ENCODE data around the gene SCN9A. TPM values are rescaled to one million over a fixed set of nuclear protein-coding genes. Genes with fewer than 3 reads are reported as not detected.

The SCN9A gene
- total and polyA plus RNA-seq, 3 experiments from 2014 or later = not detected

DNA sequence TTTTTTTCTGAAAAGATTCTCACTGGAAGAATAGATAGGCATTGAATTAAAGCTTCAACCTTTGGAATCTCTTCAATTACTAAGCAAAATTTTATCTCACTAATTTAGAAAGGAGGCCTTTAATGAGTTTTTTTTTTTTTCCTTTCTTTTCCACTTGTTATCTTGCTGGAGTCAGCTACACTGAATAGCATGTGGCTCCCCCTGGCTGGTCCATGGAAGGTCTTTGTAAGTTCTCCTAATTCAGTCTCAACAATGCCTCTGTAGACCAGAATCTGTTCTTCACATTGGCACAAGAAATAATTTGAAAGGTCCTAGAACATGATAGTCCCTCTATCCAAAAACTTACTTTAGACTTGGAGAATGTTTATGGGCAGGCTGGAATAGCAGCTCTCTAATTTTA lies 223.7 kb downstream of the SCN9A start:
- Histone ChIP-seq H3K9me3 (ENCODE audit: low read length) (no peaks in the 10 kb centered on the region), H3K4me3 (ENCODE audit: low read length) (no peak overlapping the region), H3K27ac (ENCODE audit: low read depth, low read length) (no peak overlapping the region), H3K27me3 (ENCODE audit: insufficient read depth, low read length, poor library complexity, severe bottlenecking) (no peaks in the 10 kb centered on the region), H3K36me3 (ENCODE audit: insufficient read depth, low read length) (no peaks in the 10 kb centered on the region), H3K4me1 (ENCODE audit: insufficient read depth, low read length) (no peaks in the 10 kb centered on the region)
- POLR2A ChIA-PET = no interaction called here
- no peak overlapping the region for H3K27ac Mint-ChIP-seq
- peaks cover 0 to 2% (median 0%) of the 10 kb centered on the region in 5 donors for H3K9me3 Mint-ChIP-seq
- no peaks in the 10 kb centered on the region for H3K4me1 Mint-ChIP-seq
- H3K4me3 Mint-ChIP-seq = no peak overlapping the region
- H3K27me3 Mint-ChIP-seq = peaks cover 2 to 6% of the 10 kb centered on the region in 2 donors
- CTCF ChIA-PET = no interaction called here
- DNase-seq = no peak
- H3K36me3 Mint-ChIP-seq = peaks cover 0 to 1% (median 0%) of the 10 kb centered on the region in 3 donors

DNA sequence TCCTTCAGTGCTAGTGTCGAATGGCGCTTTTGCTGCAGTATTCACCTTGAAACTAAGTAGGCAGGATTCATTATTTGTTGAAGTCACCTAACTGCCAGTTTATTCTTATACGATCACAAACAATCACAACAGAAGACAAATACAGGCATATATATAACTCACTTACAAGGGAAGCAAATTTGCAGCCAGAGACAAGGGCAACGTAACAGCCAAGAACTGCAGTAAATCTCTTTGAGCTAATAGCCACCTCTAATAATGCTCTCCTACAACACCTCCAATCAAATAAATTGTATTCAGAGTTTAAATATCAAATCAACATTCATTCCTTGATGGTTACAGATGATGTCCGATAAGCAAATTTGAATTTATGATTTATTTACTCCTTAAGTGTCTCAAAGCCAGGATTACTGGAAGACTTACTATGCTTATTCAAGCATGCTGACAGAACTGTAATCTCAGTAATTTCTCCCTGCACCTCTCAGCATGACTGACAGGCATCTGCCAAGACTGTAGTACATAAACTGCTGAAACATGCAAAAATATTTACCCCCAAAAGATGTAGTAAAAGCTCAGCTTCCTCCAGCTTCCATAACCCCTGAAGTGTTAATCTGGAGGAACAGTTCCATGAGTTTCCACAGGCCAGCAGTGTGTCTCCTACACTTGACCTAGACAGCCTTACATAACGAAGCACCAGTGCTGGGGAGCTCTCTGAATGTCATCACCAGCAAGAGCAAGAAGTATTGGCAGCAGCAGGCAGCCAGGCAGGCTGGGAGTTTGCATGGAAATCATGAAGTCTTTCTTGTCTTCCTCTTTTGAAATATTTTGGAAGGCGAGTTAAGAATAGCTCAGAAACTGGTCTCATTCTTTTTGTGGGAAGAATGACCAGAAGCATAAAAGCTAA lies 227.0 kb downstream of the SCN9A start:
- no peak overlapping the region for H3K4me3 Mint-ChIP-seq
- Histone ChIP-seq H3K9me3 (ENCODE audit: low read length) (no peaks in the 10 kb centered on the region), H3K4me3 (ENCODE audit: low read length) (no peak overlapping the region), H3K27me3 (ENCODE audit: insufficient read depth, low read length, poor library complexity, severe bottlenecking) (no peaks in the 10 kb centered on the region), H3K27ac (ENCODE audit: low read depth, low read length) (no peak overlapping the region), H3K4me1 (ENCODE audit: insufficient read depth, low read length) (no peaks in the 10 kb centered on the region), H3K36me3 (ENCODE audit: insufficient read depth, low read length) (no peaks in the 10 kb centered on the region)
- no peak overlapping the region for H3K27ac Mint-ChIP-seq
- ChIA-PET POLR2A (no interaction called here), CTCF (no interaction called here)
- no peaks in the 10 kb centered on the region for H3K4me1 Mint-ChIP-seq
- peaks cover 0 to 2% (median 0%) of the 10 kb centered on the region in 5 donors for H3K9me3 Mint-ChIP-seq
- DNase-seq = no peak
- H3K27me3 Mint-ChIP-seq = peaks cover 0 to 6% of the 10 kb centered on the region in 2 donors
- H3K36me3 Mint-ChIP-seq = peaks cover 0 to 1% (median 0%) of the 10 kb centered on the region in 3 donors

DNA sequence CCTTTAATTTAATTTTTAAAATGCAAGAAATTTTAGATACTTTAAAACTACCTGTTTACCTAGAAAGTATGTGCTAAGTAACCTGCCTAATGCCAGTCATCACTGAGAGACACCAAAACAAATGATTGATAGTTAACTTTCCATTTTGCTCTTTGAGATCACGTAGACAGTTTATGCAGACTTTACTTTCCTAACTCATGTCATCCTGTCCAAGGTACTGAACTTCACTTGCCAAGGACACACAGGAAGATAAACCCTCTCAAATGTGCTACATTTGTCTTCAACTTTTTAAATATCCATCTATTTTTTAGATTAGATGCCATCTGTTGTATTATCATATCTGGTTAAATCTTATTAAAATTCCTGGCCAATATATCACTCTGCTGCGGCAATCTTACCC lies 227.9 kb downstream of the SCN9A start:
- POLR2A ChIA-PET = no interaction called here
- peaks cover 0 to 6% of the 10 kb centered on the region in 2 donors for H3K27me3 Mint-ChIP-seq
- no peak for DNase-seq
- no peaks in the 10 kb centered on the region for H3K4me1 Mint-ChIP-seq
- H3K36me3 ChIP-seq (ENCODE audit: insufficient read depth, low read length) = no peaks in the 10 kb centered on the region
- H3K27ac ChIP-seq (ENCODE audit: low read depth, low read length) = no peak overlapping the region
- H3K36me3 Mint-ChIP-seq = no peaks in the 10 kb centered on the region
- CTCF ChIA-PET = no interaction called here
- no peak overlapping the region for H3K4me3 Mint-ChIP-seq
- no peaks in the 10 kb centered on the region for H3K9me3 ChIP-seq (ENCODE audit: low read length)
- H3K4me1 ChIP-seq (ENCODE audit: insufficient read depth, low read length) = no peaks in the 10 kb centered on the region
- no peak overlapping the region for H3K4me3 ChIP-seq (ENCODE audit: low read length)
- no peaks in the 10 kb centered on the region for H3K27me3 ChIP-seq (ENCODE audit: insufficient read depth, low read length, poor library complexity, severe bottlenecking)
- H3K27ac Mint-ChIP-seq = no peak overlapping the region
- peaks cover 0 to 2% (median 0%) of the 10 kb centered on the region in 5 donors for H3K9me3 Mint-ChIP-seq

Other genes starting within 250 kb of the SCN9A start
- not detected for gene SCN1A, start 247.9 kb downstream of the SCN9A start, total RNA-seq
- not detected for gene SCN1A, start 247.9 kb downstream of the SCN9A start, polyA plus RNA-seq
- gene SCN7A, start 118.3 kb upstream of the SCN9A start, total RNA-seq = not detected
- not detected for gene SCN7A, start 118.3 kb upstream of the SCN9A start, polyA plus RNA-seq

Measured in CD8-positive, alpha-beta memory T cell (primary cell).